GM21515 (cell line): ENCODE measurements around the gene METTL27.
"Not testable (repeated sequence)": the region's sequence is repeated elsewhere in the genome, so short reads cannot be mapped to it uniquely, and the experiment has no call there.

Source experiments
- ATAC-seq: cut with Tn5 transposase; IDR thresholded peaks from one replicate; pipeline ENCODE4 v1.9.1; 2021; ENCODE audit not compliant: unreplicated experiment

METTL27 gene

GRCh38 chr7:73870041-73870492 lies 27.8 kb upstream of the METTL27 start:
- ATAC-seq, result no peak

- ATAC-seq, result no peak
These were observed 26.9 kb upstream of the METTL27 start for GRCh38 chr7:73869011-73869798.

GRCh38 chr7:73866446-73866767 lies 24.1 kb upstream of the METTL27 start:
- ATAC-seq, result no peak

- ATAC-seq, result no peak
These were observed 23.6 kb upstream of the METTL27 start for GRCh38 chr7:73865738-73866445.

GRCh38 chr7:73864981-73865711 lies 22.8 kb upstream of the METTL27 start:
- no peak for ATAC-seq

GRCh38 chr7:73861305-73861704 lies 19.0 kb upstream of the METTL27 start:
- no peak for ATAC-seq

- ATAC-seq, result no peak
These were observed 18.5 kb upstream of the METTL27 start, which contains the start of gene TMEM270 for GRCh38 chr7:73860859-73861258. Gene TMEM270 (plus strand): TSS chr7:73861159. CDS start chr7:73861195, 36 bp downstream.

- no peak for ATAC-seq
These were observed 16.5 kb upstream of the METTL27 start for GRCh38 chr7:73858807-73859206.

- no peak for ATAC-seq
These were observed 14.6 kb upstream of the METTL27 start for GRCh38 chr7:73856941-73857340.

GRCh38 chr7:73852500-73852899 lies 10.2 kb upstream of the METTL27 start:
- no peak for ATAC-seq

GRCh38 chr7:73851410-73852338 lies 9.4 kb upstream of the METTL27 start:
- ATAC-seq, result peak; percentile 71

GRCh38 chr7:73850781-73851207 lies 8.5 kb upstream of the METTL27 start:
- ATAC-seq, result no peak

- ATAC-seq, result no peak
These were observed 5.8 kb upstream of the METTL27 start for GRCh38 chr7:73847941-73848723.

GRCh38 chr7:73845701-73846195 lies 3.4 kb upstream of the METTL27 start:
- ATAC-seq, result not testable (repeated sequence)

GRCh38 chr7:73844848-73845460 lies 2.6 kb upstream of the METTL27 start:
- no peak for ATAC-seq

- ATAC-seq, result no peak
These were observed 1.8 kb upstream of the METTL27 start for GRCh38 chr7:73844131-73844547.

GRCh38 chr7:73841689-73842066 lies 638 bp downstream of the METTL27 start:
- no peak for ATAC-seq

GRCh38 chr7:73840715-73841379 lies 1.5 kb downstream of the METTL27 start:
- no peak for ATAC-seq
